Middle frontal gyrus (tissue), 1 donor: ENCODE data around the gene NAA60.

Experiments used
- DNase-seq: peaks from one replicate; pipeline ENCODE4 v3.0.0-alpha.2; 2015; ENCODE audit warnings: low spot score; ENCODE audit errors: extremely low spot score

Gene NAA60

DNA sequence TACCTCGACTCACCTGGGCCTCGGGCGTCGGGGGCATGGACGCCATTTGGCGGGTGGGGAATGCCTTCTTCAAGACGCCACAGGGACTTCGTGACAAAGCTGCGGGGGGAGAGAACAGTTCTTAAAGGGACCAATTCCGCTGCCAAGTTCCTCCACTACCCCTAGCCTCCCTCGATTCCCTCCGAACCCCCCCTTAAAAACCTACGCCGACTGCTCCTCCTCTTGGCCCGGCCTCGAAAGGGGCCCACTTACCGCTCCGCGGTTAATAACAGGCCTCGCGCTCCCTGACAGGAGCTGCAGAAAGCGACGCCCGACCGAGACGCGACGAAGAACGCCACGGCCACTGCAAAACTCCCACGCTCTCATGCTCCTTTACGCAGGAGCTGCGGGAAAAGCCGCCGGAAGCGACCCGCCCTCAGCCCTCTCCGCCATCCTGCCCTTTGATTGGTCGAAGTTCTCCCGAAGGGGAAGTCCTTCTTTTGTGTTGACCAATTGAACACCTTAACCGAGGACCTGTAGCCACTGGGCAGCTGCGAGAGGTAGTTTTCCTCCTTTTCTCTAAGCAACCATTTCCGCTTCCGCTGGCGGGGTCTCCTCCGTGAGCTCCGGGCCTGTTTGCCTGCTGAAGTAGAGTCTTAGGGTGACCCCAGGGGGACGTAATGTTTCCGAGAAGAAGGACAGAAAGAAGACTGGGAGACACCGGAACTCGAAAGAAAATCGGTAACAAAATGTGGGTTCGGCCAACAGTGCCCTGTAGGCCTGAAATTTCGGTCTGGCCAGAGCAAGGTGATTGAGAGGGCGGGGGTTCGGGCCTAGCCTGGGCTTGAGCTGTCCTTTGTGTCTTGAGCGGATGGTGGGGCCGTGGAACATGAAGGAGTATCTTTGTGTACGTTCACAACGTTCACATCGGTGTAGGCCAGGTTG is at the start of gene NAA60, which contains the start of gene ZNF597:
NAA60 (plus strand) TSS at position 573 of the 924 bp plus-strand sequence. CDS start 32,548 bp downstream, outside the sequence.
ZNF597 (minus strand) TSS at position 397 of the 924 bp plus-strand sequence; CDS start at position 46, 351 bp downstream.
- DNase-seq: peak; percentile 69

DNA sequence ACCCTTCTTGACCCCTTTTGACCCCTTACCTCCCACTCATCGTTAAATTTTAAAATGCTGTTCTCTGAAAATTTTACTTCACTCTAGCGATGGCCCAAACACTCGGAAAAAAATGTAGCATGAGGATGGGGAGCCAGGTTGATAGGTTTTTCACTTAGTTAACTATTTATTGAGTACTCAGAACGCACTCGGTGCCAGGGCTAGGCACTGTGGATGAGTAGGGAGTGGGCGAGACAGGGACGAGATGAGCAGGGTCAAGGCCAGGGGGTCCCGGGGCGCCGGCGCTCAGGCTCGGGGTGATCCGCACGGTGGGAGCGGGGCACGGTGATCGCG is 43.1 kb upstream of the NAA60 start:
- no peak for DNase-seq

DNA sequence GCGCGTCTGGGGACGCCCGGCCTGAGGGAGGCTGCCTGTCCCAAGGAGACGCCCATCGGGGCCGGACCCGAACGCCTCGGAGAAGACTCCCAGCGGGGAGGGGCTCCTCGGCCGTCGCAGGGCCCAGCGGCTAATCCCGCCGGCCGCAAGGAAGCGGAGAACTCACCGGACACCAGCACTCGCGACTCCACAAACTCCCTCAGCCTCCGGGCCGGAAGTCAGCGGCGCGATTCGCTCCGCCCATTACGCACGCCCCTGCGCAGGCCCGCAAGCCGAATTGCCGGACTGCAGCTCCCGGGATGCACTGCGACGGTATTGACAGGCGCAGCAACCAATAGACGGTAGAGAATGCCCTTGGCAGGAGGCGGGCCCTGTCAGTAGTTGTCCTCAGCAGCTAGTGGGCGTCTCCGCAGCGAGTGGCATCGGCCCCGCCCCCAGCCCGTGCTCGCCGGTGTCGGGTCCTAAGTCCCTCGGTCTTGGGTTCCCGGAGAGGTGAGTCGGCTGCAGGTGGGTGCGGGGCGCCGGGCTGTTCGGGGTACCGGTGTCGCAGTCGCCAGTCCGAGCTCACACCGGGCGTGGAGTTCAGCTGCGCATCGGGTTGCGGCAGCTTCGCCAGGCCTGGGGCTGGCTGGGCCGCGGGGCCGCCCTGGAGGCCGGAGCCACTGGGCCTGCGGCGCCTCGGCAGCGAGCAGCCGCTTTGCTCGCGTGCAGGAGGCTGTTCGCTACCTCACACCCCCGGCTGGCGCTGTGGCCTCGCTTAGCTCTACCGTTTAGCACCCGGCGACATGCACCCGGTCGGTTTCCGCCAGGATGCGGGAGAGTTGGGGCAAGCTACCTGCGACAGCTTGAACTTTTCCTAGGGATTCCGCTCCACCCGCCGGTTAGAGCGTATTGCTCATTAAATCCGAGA is 42.4 kb upstream of the NAA60 start, which contains the start of the genes ZNF174 and ZSCAN32:
ZNF174 (plus strand) TSS at position 437 of the 910 bp plus-strand sequence. CDS start 790 bp downstream, outside the sequence.
ZSCAN32 (minus strand) TSS at position 226 of the 910 bp plus-strand sequence. CDS start 3,447 bp downstream, outside the sequence.
- DNase-seq: peak; percentile 99

DNA sequence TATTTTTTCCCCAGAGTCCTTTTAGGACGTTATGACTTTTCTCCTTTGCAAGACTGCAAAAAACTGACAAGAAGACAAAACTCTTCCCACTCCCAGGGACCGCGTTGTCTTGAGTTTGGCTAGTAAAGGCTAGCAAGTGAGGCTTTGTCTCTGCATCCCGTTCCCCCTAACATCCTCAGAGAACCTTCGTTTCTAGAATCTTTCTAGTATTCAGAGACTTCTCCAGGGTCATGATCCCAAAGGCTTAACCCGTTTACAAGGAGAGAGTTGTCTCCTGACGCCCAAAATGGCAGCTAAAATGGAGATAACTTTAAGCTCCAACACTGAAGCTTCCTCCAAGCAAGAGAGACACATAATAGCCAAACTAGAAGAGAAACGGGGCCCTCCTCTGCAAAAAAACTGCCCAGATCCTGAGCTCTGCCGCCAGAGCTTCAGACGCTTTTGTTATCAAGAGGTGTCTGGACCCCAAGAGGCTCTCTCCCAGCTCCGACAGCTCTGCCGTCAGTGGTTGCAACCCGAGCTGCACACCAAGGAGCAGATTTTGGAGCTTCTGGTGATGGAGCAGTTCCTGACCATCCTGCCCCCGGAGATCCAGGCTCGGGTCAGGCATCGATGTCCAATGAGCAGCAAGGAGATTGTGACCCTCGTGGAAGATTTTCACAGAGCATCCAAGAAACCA is 41.6 kb upstream of the NAA60 start:
- DNase-seq: no peak

DNA sequence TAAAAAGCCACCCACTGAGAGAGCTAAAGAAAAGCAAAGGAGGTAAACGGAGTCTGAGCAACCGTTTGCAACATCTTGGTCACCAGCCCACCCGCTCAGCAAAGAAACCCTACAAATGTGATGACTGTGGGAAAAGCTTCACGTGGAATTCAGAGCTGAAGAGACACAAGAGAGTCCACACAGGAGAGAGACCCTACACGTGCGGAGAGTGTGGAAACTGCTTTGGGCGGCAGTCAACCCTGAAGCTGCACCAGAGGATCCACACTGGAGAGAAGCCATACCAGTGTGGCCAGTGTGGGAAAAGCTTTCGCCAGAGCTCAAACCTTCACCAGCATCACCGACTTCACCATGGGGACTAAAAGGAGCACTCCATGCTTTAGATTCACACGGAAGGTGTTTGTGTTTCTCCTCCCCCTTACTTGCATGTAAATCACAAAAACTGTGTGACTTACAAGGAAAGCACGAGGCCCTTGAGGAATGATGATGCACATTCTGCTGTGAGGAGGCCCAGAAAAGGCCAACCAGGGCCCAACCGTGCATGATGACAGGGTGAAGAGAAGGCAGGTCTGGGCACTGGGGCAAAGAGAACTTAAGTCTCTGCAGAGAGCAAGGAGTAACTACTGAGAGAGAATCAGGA is 34.8 kb upstream of the NAA60 start:
- DNase-seq: no peak

DNA sequence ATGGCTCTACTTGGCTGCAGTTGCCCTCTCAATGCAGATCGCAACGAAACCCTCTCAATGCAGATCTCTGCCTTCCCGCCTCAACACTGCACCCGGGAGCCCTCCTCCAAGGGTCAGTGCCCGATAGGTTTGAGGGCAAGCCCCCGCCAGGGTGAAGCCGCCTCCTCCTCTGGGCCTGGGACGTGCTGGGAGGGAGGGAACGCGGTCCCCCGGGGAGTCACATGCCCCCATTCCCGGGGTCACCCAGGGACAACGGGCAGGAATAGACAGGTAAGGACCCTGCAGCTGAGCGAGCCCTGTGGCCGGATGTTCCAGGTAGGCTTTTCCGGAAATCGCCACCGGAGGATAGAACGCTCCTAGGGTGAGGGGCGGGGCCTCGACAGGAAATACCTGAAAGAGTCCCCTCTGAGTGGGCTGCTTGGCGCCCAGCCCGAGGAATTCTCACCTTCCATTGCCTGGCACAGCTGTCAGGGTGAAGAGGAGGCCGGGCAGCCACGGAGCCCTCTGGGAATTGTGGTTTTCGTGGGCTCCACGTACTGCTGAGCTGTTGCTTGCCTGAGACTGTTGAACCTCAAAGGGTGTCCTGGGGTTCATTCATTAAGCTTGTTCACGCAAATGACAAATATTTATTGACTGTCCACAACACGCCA is 29.6 kb upstream of the NAA60 start:
- DNase-seq: no peak

DNA sequence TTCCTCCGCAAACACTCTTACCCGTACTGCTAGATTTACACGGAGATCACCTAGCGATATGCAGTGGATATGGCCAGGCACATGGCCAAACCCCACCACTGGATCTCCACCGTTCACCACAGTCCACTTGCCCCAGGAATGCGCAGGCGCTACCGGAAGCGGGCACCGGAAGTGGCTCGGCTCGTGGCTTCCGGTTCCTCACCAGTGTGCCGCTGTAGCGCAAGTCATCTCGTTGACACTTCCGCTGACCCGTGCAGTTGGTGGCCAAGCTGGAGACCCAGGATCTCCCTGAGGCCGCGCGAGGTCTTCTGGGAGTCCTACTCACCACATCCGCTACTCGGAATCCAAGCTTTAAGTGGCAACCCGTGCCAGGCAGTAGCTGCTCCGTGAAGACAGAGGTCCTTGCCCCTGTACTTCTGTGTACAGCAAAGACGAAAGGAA is 11.7 kb upstream of the NAA60 start:
- DNase-seq: no peak

DNA sequence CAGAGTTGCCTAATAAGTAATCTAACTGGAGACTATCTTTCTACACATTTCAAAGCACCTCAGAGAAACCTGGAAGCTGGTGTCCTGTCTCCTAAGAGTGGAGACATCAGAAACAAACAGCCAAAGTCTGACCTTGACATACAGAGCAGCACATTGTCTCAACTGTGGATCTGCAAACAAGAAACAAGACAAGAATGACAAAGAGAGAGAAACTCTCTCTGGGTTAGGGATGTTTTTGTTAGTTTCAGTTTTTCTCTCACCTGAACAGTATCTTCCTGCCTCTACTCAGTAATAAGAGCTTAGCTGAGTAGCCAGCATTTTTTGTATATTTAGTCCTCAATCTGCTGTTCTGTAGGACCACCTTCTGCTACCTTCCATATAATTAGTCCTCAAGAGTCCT is 9.1 kb upstream of the NAA60 start:
- DNase-seq: no peak

DNA sequence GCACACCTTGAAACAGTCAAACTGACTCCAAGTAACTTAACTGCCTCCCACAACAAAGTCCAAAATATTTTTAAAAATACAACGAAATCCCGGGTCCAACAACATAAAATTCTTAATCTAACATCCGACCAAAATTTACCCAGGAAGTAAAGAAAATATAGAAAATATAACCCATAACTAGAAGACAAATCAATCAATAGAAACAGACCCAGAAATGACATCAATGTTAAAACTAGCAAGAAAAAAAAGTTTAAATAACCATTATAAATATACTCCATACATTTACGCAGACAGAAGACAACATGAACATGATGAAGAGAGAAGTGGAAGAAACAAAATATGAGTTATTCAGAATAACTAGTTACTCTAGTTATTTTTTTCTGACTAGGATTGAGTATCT is 3.8 kb upstream of the NAA60 start:
- no peak for DNase-seq

DNA sequence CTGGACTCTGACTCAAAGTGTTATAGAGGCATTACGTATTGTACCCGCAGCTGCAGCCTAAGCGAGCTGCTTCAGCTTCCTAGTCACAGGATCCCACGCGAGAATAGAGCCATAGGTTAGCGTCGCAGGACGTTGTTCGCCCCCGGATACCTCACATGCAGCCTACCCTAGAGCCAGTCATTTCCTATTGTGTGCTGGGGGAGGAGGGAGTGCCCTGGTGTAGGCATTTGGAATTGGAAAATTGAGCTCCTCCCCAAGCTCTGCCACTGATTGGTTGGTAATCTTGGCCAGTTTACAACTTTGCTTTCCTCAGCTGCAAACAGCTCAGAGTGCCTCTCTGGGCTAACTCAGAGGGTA is 530 bp downstream of the NAA60 start:
- no peak for DNase-seq

DNA sequence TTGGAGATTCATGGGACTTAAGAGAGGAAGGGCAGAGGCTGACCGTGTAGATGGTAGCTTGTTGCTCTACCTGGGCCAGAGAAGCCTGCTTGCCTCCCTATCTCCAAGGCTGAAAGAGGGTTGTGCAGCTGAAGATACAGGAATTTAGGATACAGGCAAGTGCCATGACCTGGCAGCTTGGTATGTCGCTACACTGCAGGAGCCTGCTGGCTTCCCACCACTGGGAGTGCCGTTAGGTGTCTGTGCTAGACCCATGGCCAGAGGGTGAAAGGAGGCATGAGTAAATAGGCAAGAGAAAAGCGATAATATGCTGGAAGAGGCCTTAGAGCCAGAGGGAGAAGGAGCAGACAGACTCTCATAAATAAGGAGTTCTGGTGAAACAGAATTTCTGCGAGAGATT is 10.6 kb downstream of the NAA60 start:
- no peak for DNase-seq

DNA sequence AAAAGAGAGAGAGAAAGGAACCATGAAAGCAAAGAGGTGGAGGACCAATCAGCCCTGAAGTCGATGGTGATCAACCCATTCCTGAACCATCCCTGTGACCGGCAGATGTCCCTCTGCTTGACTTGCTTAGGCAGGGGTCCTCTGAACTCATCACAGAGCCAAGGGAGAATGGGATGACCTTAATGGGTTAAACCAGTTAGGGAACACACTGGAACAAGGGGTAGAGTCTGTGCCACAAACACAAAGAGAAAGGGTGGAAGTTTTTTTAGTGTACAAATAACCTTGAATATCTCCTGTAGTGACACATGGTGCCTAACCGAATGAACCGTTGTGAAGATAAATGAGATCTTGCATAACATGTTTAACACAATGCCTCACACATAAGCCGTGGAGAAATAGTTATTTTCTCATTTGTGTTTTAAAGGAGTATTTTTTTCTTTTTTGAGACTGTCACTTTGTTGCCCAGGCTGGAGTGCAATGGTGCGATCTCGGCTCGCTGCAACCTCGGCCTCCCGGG is 11.2 kb downstream of the NAA60 start:
- DNase-seq: no peak

DNA sequence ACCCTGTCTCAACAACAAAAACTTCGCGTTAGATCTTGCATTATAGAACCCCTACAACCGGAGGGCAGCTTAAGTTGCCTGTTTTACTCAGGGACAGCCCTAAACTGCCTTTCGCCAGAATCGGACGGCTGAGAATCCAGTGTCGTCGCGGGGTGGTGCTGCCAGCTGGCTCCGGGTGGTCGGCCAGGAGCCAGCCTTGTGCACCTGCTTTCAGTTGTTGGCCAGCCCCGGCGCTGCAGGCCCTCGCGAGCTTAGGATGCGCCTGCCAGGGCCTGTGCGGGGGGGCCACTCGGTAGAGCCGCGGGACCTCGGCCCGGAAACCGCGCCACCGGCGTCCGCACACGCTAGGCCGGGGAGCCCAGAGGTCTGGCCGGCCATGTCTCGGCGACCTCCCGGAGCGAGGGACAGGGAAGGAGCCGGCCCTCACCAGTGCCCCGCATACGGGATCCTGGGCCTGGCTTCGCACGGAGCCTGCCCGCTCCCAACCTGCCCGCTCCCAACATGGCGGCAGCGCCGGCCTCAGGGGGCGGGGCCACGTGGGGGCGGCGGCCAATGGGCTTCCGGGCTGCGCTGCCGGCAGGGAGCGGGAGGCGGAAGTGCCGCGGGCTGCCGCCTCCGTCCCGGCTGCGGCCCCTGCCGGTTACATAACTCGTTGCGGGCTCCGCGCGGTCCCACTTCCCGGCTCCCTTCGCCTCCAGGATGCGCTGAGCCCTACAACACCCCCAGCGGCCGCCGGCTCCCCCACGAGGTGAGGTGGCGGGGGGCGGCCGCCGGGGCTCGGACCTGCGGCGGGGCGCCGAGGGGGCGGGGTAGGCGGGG is 14.2 kb downstream of the NAA60 start:
- DNase-seq: peak; percentile 86

DNA sequence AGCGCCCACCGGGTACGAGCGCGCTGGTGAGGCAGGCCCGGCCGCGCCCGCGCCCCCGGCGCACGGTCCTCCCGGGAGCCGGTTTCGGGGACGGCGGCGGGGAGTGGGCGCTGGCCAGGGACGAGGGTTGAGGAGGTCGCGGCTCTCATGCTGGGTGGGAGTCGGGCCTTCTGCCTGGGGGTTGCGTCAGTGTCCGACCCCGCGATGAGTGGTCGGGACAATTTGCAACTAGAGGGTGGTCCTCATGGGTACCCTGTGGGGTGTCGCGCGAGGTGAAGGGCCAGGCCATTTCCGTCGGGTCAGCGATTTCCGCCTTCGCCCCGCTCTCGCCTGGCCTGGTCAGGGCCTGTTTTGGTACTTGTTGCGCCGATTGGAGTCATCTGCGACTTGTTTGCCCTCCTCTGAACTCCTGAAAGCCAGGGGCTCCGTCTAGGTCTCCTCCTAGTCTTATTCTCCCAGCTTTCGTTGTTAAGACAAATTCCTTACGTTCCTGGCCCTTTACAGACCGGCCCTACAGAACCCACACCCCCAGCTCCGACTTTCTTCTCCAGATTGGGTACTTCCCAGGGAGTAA is 14.9 kb downstream of the NAA60 start:
- DNase-seq: no peak

DNA sequence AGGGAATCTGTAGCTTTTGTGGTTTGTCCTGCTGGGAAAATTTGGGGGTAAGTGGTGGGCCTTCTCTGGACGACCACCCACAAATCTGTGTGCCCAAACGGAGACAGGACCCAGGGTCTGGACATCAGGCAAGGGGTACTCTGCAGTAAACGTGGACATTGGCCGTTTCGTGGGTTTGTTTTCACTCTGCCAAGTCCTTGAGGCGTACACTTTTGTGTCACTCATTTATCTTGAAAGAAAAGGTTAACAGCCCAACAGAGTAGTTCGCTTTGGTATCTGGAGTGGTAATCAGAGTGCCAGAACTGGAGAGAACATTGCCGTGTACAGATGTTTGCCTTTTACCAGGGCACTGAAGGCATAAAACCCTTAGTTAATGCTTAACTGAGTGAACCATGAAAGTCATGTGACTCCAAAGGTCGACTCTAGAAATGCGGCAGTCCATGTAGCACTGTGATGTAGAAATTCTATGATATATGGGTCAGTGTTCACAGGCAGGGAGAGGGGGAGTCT is 15.4 kb downstream of the NAA60 start:
- DNase-seq: no peak

DNA sequence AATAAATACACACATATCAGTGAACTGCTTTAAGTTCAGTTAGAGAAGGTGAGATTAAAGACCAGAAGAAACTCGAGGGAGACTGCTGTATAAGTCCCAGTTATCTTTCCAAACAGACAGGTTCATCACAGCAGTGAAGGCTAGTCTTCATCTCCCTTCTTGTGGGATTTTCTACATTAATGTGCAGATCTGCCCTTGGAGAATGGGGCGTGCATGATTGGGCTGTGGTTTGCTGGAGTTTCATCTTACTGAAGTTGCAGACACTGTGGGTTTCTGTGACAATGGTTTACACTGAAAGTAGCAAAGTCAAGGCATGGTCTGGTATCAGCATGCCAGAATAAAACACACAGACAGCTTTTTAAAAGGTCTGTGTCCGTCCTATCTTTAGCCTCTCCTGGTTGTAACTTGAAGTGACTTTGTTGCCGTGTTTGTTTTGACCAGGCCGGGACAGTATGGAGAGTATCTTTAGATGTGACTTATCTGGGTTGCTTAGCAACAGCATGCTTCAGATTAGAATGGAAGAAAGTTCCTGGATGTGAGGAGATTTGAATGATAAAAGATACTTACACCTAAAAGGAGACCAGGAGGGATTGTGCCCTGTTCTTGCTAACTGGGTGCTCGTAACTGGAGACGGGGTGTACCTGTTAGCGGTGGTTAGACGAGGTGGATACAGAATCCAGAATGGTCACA is 16.1 kb downstream of the NAA60 start:
- DNase-seq: no peak

DNA sequence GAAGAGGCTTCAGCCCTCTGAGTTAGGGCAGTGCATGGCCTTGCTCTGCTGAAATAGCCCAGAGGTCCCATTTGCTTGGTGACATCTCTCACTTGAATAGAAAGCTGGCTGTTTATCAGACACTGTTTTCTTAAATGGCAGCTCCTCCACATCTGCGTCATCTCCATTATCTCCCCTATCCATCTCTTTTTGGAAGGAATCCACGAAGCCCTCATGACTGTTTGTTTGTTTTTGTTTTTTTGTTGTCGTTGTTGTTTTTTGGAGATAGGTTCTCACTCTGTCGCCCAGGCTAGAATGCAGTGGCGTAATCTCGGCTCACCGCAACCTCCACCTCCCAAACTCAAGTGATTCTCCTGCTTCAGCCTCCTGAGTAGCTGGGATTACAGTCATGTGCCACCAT is 16.6 kb downstream of the NAA60 start:
- no peak for DNase-seq

DNA sequence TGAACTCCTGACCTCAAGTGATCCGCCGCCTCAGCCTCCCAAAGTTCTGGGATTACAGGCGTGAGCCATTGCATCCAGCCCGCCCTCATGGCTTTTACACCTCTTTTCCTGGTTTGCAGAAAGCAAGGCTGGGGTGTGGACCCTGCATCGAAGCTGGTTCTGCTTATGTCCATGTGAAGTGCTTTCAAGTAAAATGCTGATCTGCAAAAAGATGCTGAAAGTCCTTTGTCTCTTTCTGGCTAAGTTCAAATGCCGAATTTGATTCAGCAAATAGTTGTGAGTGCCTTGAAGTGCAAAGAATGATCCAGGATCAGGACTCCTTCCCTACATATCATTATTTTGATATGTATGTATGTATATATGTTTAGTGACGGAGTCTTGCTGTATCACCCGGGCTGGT is 17.1 kb downstream of the NAA60 start:
- DNase-seq: no peak
